Activated CD4-positive, alpha-beta T cell treated with anti-CD3 and anti-CD28 coated beads, Interleukin-2, amount 10 ng/mL, durations not matched to agents 24 days and 14 days (primary cell): ENCODE results near the gene NKX2-4. TPM values are rescaled to one million over a fixed set of nuclear protein-coding genes. Genes with fewer than 3 reads are reported as not detected.
"Not testable (repeated sequence)": the region's sequence is repeated elsewhere in the genome, so short reads cannot be mapped to it uniquely, and the experiment has no call there.

Experiments used
- DNase-seq: peaks from one replicate; pipeline ENCODE4 v3.0.0; 2022
- H3K27ac Mint-ChIP-seq: one replicate; pipeline ENCODE4 v1.8.0; 2022; ENCODE audit warnings: mild to moderate bottlenecking, mixed read lengths
- H3K27me3 Mint-ChIP-seq: one replicate; pipeline ENCODE4 v1.8.0; 2022; ENCODE audit warnings: mixed read lengths
- H3K36me3 Mint-ChIP-seq: one replicate; pipeline ENCODE4 v1.8.0; 2022; ENCODE audit warnings: low read depth, mild to moderate bottlenecking, mixed read lengths
- H3K4me1 Mint-ChIP-seq: one replicate; pipeline ENCODE4 v1.8.0; 2021; ENCODE audit warnings: mixed read lengths
- H3K4me3 Mint-ChIP-seq: one replicate; pipeline ENCODE4 v1.8.0; 2022; ENCODE audit warnings: mild to moderate bottlenecking, moderate library complexity, mixed read lengths
- H3K9me3 Mint-ChIP-seq: one replicate; pipeline ENCODE4 v1.8.0; 2021; ENCODE audit warnings: mixed read lengths
- intact Hi-C: fragments of 100-400 bp; cut with micrococcal nuclease; formaldehyde crosslinking; loops from one replicate; pipeline ENCODE4 v1.15.1; 2023
- total RNA-seq: library from RNA; stranded (reverse); gene quantifications from 2 replicates; pipeline ENCODE4 v1.2.3, GENCODE V29; 2022

The NKX2-4 gene
- total RNA-seq, 1 donor from 2014 or later = not detected

GRCh38 chr20:21389368-21389767, 8.0 kb downstream of the NKX2-4 start:
- H3K27ac Mint-ChIP-seq = no peak overlapping the region
- peaks cover 17% of the 10 kb centered on the region for H3K4me1 Mint-ChIP-seq
- peaks cover 43% of the 10 kb centered on the region for H3K36me3 Mint-ChIP-seq

GRCh38 chr20:21388566-21388965, 8.8 kb downstream of the NKX2-4 start:
- Mint-ChIP-seq H3K4me1 (peaks cover 17% of the 10 kb centered on the region), H3K36me3 (peaks cover 46% of the 10 kb centered on the region), H3K27me3 (peaks cover 25% of the 10 kb centered on the region), H3K4me3 (no peak overlapping the region), H3K27ac (no peak overlapping the region), H3K9me3 (no peaks in the 10 kb centered on the region)
- DNase-seq = no peak
- intact Hi-C loops = no loop called here

More at GRCh38 chr20:21389368-21389767, 8.0 kb downstream of the NKX2-4 start:
- DNase-seq = no peak
- Mint-ChIP-seq H3K27me3 (peaks cover 33% of the 10 kb centered on the region), H3K9me3 (no peaks in the 10 kb centered on the region), H3K4me3 (no peak overlapping the region)
- intact Hi-C loops = no loop called here

- H3K4me3 Mint-ChIP-seq = no peak overlapping the region
- DNase-seq = no peak
- no peak overlapping the region for H3K27ac Mint-ChIP-seq
- peaks cover 8% of the 10 kb centered on the region for H3K4me1 Mint-ChIP-seq
- H3K36me3 Mint-ChIP-seq = peaks cover 50% of the 10 kb centered on the region
- no peaks in the 10 kb centered on the region for H3K9me3 Mint-ChIP-seq
- peaks cover 15% of the 10 kb centered on the region for H3K27me3 Mint-ChIP-seq
- intact Hi-C loops = no loop called here
Measured at GRCh38 chr20:21387528-21387927, 9.8 kb downstream of the NKX2-4 start.

GRCh38 chr20:21386111-21386510, 11.2 kb downstream of the NKX2-4 start:
- Mint-ChIP-seq H3K27me3 (peaks cover 4% of the 10 kb centered on the region), H3K4me1 (no peaks in the 10 kb centered on the region), H3K9me3 (no peaks in the 10 kb centered on the region), H3K27ac (no peak overlapping the region), H3K36me3 (peaks cover 48% of the 10 kb centered on the region), H3K4me3 (no peak overlapping the region)
- intact Hi-C loops = no loop called here
- DNase-seq = no peak

GRCh38 chr20:21384308-21384892, 12.9 kb downstream of the NKX2-4 start:
- H3K36me3 Mint-ChIP-seq = peaks cover 48% of the 10 kb centered on the region

GRCh38 chr20:21381619-21382018, 15.7 kb downstream of the NKX2-4 start:
- Mint-ChIP-seq H3K9me3 (no peaks in the 10 kb centered on the region), H3K27ac (no peak overlapping the region), H3K4me3 (no peak overlapping the region), H3K4me1 (peaks cover 2% of the 10 kb centered on the region), H3K27me3 (no peaks in the 10 kb centered on the region), H3K36me3 (peaks cover 38% of the 10 kb centered on the region)
- intact Hi-C loops = no loop called here
- no peak for DNase-seq

More at GRCh38 chr20:21384308-21384892, 12.9 kb downstream of the NKX2-4 start:
- Mint-ChIP-seq H3K27me3 (no peaks in the 10 kb centered on the region), H3K27ac (no peak overlapping the region), H3K4me3 (no peak overlapping the region), H3K4me1 (no peaks in the 10 kb centered on the region), H3K9me3 (no peaks in the 10 kb centered on the region)
- intact Hi-C loops = no loop called here
- no peak for DNase-seq

GRCh38 chr20:21380711-21381110, 16.6 kb downstream of the NKX2-4 start:
- H3K4me3 Mint-ChIP-seq = no peak overlapping the region
- no peak overlapping the region for H3K27ac Mint-ChIP-seq
- H3K27me3 Mint-ChIP-seq = no peaks in the 10 kb centered on the region
- H3K36me3 Mint-ChIP-seq = peaks cover 38% of the 10 kb centered on the region
- no peak for DNase-seq
- H3K4me1 Mint-ChIP-seq = peaks cover 4% of the 10 kb centered on the region
- H3K9me3 Mint-ChIP-seq = no peaks in the 10 kb centered on the region
- intact Hi-C loops = no loop called here

GRCh38 chr20:21378259-21378658, 19.1 kb downstream of the NKX2-4 start:
- no peak for DNase-seq
- Mint-ChIP-seq H3K4me1 (peaks cover 4% of the 10 kb centered on the region), H3K36me3 (peaks cover 40% of the 10 kb centered on the region), H3K4me3 (no peak overlapping the region), H3K27ac (no peak overlapping the region), H3K9me3 (no peaks in the 10 kb centered on the region), H3K27me3 (no peaks in the 10 kb centered on the region)
- intact Hi-C loops = no loop called here

- intact Hi-C loops = no loop called here
Measured at GRCh38 chr20:21377701-21378100, 19.6 kb downstream of the NKX2-4 start.

GRCh38 chr20:21376626-21377025, 20.7 kb downstream of the NKX2-4 start:
- intact Hi-C loops = no loop called here
- Mint-ChIP-seq H3K36me3 (peaks cover 40% of the 10 kb centered on the region), H3K27me3 (no peaks in the 10 kb centered on the region), H3K27ac (peak overlapping the region; percentile 52), H3K4me1 (peaks cover 4% of the 10 kb centered on the region), H3K9me3 (no peaks in the 10 kb centered on the region), H3K4me3 (no peak overlapping the region)
- no peak for DNase-seq

More at GRCh38 chr20:21377701-21378100, 19.6 kb downstream of the NKX2-4 start:
- H3K27ac Mint-ChIP-seq = no peak overlapping the region
- no peaks in the 10 kb centered on the region for H3K9me3 Mint-ChIP-seq
- no peak for DNase-seq
- H3K4me3 Mint-ChIP-seq = no peak overlapping the region
- no peaks in the 10 kb centered on the region for H3K27me3 Mint-ChIP-seq
- peaks cover 4% of the 10 kb centered on the region for H3K4me1 Mint-ChIP-seq
- peaks cover 37% of the 10 kb centered on the region for H3K36me3 Mint-ChIP-seq

- intact Hi-C loops = no loop called here
- H3K4me3 Mint-ChIP-seq = no peak overlapping the region
- no peaks in the 10 kb centered on the region for H3K9me3 Mint-ChIP-seq
- peaks cover 37% of the 10 kb centered on the region for H3K36me3 Mint-ChIP-seq
- no peaks in the 10 kb centered on the region for H3K27me3 Mint-ChIP-seq
- H3K27ac Mint-ChIP-seq = no peak overlapping the region
- H3K4me1 Mint-ChIP-seq = peaks cover 2% of the 10 kb centered on the region
- no peak for DNase-seq
Measured at GRCh38 chr20:21373436-21373835, 23.9 kb downstream of the NKX2-4 start.

- DNase-seq = no peak
Measured at GRCh38 chr20:21372016-21372415, 25.3 kb downstream of the NKX2-4 start.

GRCh38 chr20:21371193-21371592, 26.1 kb downstream of the NKX2-4 start:
- DNase-seq = no peak
- no peak overlapping the region for H3K4me3 Mint-ChIP-seq
- H3K9me3 Mint-ChIP-seq = no peaks in the 10 kb centered on the region
- H3K36me3 Mint-ChIP-seq = peaks cover 40% of the 10 kb centered on the region
- H3K27ac Mint-ChIP-seq = no peak overlapping the region
- no peaks in the 10 kb centered on the region for H3K27me3 Mint-ChIP-seq
- no peaks in the 10 kb centered on the region for H3K4me1 Mint-ChIP-seq
- intact Hi-C loops = no loop called here

More at GRCh38 chr20:21372016-21372415, 25.3 kb downstream of the NKX2-4 start:
- H3K27me3 Mint-ChIP-seq = no peaks in the 10 kb centered on the region
- H3K36me3 Mint-ChIP-seq = peaks cover 38% of the 10 kb centered on the region
- H3K4me1 Mint-ChIP-seq = peaks cover 2% of the 10 kb centered on the region
- no peak overlapping the region for H3K27ac Mint-ChIP-seq
- intact Hi-C loops = no loop called here
- no peak overlapping the region for H3K4me3 Mint-ChIP-seq
- no peaks in the 10 kb centered on the region for H3K9me3 Mint-ChIP-seq

- Mint-ChIP-seq H3K9me3 (no peaks in the 10 kb centered on the region), H3K4me1 (no peaks in the 10 kb centered on the region), H3K27me3 (no peaks in the 10 kb centered on the region), H3K27ac (no peak overlapping the region), H3K4me3 (no peak overlapping the region), H3K36me3 (peaks cover 38% of the 10 kb centered on the region)
- intact Hi-C loops = loop anchor here (10.0 kb wide), 1 partner anchor 64 kb away; the partner anchor contains the start of gene XRN2
- no peak for DNase-seq
Measured at GRCh38 chr20:21368791-21369190, 28.5 kb downstream of the NKX2-4 start.

- not testable (repeated sequence) for H3K4me1 Mint-ChIP-seq, DNase-seq, H3K27me3 Mint-ChIP-seq, H3K27ac Mint-ChIP-seq, H3K9me3 Mint-ChIP-seq, H3K4me3 Mint-ChIP-seq
- intact Hi-C loops = loop anchor here (10.0 kb wide), 1 partner anchor 61 kb away; the partner anchor contains the start of gene XRN2
- H3K36me3 Mint-ChIP-seq = peaks cover 50% of the 10 kb centered on the region
Measured at GRCh38 chr20:21366273-21366672, 31.1 kb downstream of the NKX2-4 start.
